ENCODE data around the gene PYGM. TPM values are rescaled to one million over a fixed set of nuclear protein-coding genes. Genes with fewer than 3 reads are reported as not detected.

Gene PYGM
- total and polyA plus RNA-seq, 2 experiments from 2014 or later: 1.5 to 3.9 TPM

- no peak within 1 kb of the TSS for H3K27ac Mint-ChIP-seq
Measured at GRCh38 chr11:64743591-64744543, 15.9 kb downstream of the PYGM start, which contains the start of gene RASGRP2. Gene RASGRP2, minus strand, starts transcription at chr11:64744142. Its CDS starts 1,276 bp downstream, at chr11:64742866.

GRCh38 chr11:64742889-64743590 is 16.7 kb downstream of the PYGM start:
- Histone ChIP-seq H3K79me2 (replicated peaks; ENCODE audit: insufficient read depth) (no peaks in the 10 kb centered on the region), H3F3A (replicated peaks; ENCODE audit: low read depth) (peaks cover 18% of the 10 kb centered on the region), H3K4me1 (ENCODE audit: insufficient read depth) (peaks cover 37% of the 10 kb centered on the region), H3K27me3 (ENCODE audit: insufficient read depth) (peaks cover 34% of the 10 kb centered on the region), H4K20me1 (replicated peaks; ENCODE audit: insufficient read depth) (no peaks in the 10 kb centered on the region), H3K27ac (ENCODE audit: low read depth) (no peak overlapping the region), H3K4me3 (peak overlapping the region; percentile 84), H3K36me3 (ENCODE audit: insufficient read depth) (no peaks in the 10 kb centered on the region), H3K9me2 (ENCODE audit: insufficient read depth) (no peaks in the 10 kb centered on the region), H3K4me2 (peak overlapping the region; percentile 92), H2AFZ (peak overlapping the region; percentile 43)
- Mint-ChIP-seq H3K4me1 (peaks cover 37% of the 10 kb centered on the region), H3K27ac (no peak overlapping the region), H3K36me3 (ENCODE audit: low read depth) (peaks cover 23% of the 10 kb centered on the region), H3K27me3 (ENCODE audit: insufficient read depth, low read depth, poor library complexity) (peaks cover 39% of the 10 kb centered on the region), H3K4me3 (peak overlapping the region; percentile 14; the same call in 1 of the 3 replicates), H3K9me3 (no peaks in the 10 kb centered on the region; the same call in 2 of the 3 replicates)
- TF ChIP-seq CTCF (conservative IDR thresholded peaks at IDR 0.05; ENCODE audit: low read depth in 2 of 2) (peak; percentile 58 to 66), POLR2AphosphoS5 (IDR thresholded peaks at IDR 0.05; ENCODE audit: low read depth) (peak; percentile 61), CREB1 (CRISPR knock-in tag; IDR thresholded peaks at IDR 0.05; ENCODE audit: low read depth) (no peak)
- ATAC-seq: peak; percentile 20
- DNase-seq (ENCODE audit: low spot score): peak; percentile 70

More at GRCh38 chr11:64743591-64744543, 15.9 kb downstream of the PYGM start, which contains the start of gene RASGRP2:
- H3K79me2 ChIP-seq (replicated peaks; ENCODE audit: insufficient read depth): no peaks in the 10 kb centered on the region
- peak within 1 kb of the TSS; percentile 14; the same call in 1 of the 2 replicates for H2AFZ ChIP-seq
- no peaks in the 10 kb centered on the region for H3K9me2 ChIP-seq (ENCODE audit: insufficient read depth)
- H3K36me3 ChIP-seq (ENCODE audit: insufficient read depth): no peaks in the 10 kb centered on the region
- TF ChIP-seq CTCF (conservative IDR thresholded peaks at IDR 0.05; ENCODE audit: low read depth in 2 of 2): peak; percentile 75 to 86
- TF ChIP-seq JUNB (IDR thresholded peaks at IDR 0.05; ENCODE audit: unreplicated experiment): no peak
- Mint-ChIP-seq H3K27me3 (ENCODE audit: insufficient read depth, low read depth, poor library complexity) (peaks cover 39% of the 10 kb centered on the region), H3K4me1 (peaks cover 37% of the 10 kb centered on the region), H3K36me3 (ENCODE audit: low read depth) (peaks cover 19% of the 10 kb centered on the region), H3K4me3 (peak within 1 kb of the TSS; percentile 73), H3K9me3 (no peaks in the 10 kb centered on the region; the same call in 2 of the 3 replicates)
- H3K4me3 ChIP-seq: peak within 1 kb of the TSS; percentile 84
- H3K4me1 ChIP-seq (ENCODE audit: insufficient read depth): peaks cover 31% of the 10 kb centered on the region
- DNase-seq (ENCODE audit: low spot score) (peak; percentile 81), ATAC-seq (peak; percentile 30)
- H3K4me2 ChIP-seq: peak within 1 kb of the TSS; percentile 98
- H4K20me1 ChIP-seq (replicated peaks; ENCODE audit: insufficient read depth): no peaks in the 10 kb centered on the region
- no peak within 1 kb of the TSS for H3K27ac ChIP-seq (ENCODE audit: low read depth)
- peaks cover 18% of the 10 kb centered on the region for H3F3A ChIP-seq (replicated peaks; ENCODE audit: low read depth)
- peaks cover 34% of the 10 kb centered on the region for H3K27me3 ChIP-seq (ENCODE audit: insufficient read depth)

Data from GM23338 (cell line).